NCI-H446 treated with DMSO at 0.1 percent for 48 hours (cell line): Measurements from ENCODE around the gene GABRG1.

Source experiments
- DNase-seq: peaks from one replicate; lab custom pipeline; 2025; lab: John Stamatoyannopoulos, UW

Gene GABRG1

DNA sequence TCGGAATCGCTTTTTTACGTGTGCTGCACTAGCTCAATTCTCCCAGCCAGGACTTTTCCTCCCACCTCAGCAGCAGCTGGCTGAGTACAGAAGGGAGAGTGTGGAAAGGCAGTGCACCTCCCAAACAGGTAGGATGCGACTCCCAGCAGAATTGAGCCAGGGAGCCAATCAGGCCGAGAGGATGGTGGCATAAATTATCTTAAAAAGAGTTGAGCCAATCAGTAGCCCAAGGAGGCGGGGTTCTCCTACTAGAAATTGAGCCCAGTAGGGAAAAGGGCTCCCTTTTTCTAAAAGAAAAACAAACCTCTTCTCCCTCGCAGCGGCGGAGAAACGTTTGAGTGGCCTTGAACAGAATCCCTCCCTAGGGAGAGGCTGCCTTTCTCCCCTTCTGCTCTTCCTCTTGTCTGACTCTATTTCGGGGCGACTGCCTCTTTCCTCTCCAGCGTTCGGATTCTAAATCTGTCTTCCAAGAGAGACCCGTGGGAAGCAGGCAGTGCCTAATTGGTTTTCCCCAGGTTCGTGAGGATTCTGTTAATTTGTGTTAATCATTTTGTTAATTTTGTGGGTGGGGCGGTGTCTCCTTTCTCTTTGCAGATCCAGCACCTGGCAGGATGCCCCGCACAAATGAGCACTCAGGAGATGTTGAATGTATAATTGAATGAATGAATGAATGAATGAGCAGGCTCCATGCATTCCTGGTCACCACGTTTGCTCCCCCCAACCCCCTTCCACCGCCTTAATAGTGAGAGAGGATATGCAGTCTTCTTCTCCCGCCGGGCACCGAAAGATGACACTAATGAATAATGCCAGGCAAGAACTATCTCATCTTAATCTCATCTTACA, at the start of gene GABRG1:
Gene GABRG1 (minus strand): TSS at position 142 of the 843 bp plus-strand sequence. CDS start 141 bp downstream, at position 1.
- DNase-seq, result no peak

- no peak for DNase-seq
Measured at GRCh38 chr4:46146993-46147392, 23.1 kb upstream of the GABRG1 start.

- no peak for DNase-seq
Measured at GRCh38 chr4:46131498-46132057, 7.7 kb upstream of the GABRG1 start.

GRCh38 chr4:46124773-46125413, 1.0 kb upstream of the GABRG1 start:
- DNase-seq, result no peak

GRCh38 chr4:46081674-46082073, 42.2 kb downstream of the GABRG1 start:
- DNase-seq, result no peak

GRCh38 chr4:46081248-46081647, 42.6 kb downstream of the GABRG1 start:
- DNase-seq, result no peak

DNA sequence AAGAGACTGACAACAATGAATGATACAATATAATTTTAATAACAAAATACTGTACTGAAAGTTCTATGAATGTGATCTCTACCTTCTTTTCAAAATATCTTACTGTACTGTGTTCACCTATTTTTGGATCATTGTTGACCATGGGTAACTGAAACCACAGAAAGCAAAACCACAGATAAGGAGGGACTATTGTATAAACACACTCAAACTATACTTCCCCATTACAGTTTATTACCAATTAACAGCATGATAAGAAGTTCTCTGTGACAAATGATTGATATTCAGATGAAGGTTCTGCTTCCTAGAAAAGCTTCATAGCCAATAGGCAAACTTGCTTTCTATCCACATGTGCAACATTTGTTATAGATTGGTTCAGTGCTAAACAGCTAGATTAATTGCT, 50.1 kb downstream of the GABRG1 start:
- DNase-seq, result no peak

DNA sequence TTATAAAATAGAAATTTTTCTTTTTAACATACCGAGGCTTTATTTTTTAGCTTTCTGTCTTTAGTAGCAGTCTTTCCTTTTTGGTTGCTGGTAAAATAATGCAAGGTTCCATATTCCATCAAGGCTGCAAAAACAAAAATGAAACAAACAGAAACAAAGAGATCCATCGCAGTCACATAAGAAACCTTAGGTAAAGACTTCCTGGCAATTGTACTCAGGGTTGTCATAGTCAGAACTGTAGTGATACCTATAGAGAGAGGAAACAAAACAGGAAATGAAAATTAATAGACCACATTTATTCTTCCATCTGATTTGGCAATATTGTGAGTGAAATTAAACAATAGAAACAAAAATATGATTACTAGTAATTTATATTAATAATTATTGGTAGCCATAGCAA, 72.5 kb downstream of the GABRG1 start:
- DNase-seq, result no peak

DNA sequence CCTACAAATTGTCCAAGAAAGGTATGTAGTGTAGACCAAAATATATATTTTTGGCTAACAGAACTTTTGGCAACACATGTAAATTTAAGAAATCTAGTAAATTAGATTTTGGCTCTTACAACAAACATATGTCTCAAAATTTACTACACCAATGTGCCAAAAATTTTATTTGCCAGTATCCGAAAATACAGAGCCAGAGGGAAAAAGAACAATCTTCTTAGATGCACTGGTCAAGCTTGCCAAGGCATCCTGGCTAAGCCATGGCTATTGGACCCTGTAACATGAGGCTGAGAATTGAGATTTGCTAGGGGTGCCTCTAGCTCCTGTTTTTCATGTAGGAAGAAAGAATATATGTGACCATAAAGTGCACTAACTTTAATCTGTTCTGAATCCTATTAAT, 91.8 kb downstream of the GABRG1 start:
- peak; percentile 94 for DNase-seq

GRCh38 chr4:46016306-46016705, 107.5 kb downstream of the GABRG1 start:
- no peak for DNase-seq

DNA sequence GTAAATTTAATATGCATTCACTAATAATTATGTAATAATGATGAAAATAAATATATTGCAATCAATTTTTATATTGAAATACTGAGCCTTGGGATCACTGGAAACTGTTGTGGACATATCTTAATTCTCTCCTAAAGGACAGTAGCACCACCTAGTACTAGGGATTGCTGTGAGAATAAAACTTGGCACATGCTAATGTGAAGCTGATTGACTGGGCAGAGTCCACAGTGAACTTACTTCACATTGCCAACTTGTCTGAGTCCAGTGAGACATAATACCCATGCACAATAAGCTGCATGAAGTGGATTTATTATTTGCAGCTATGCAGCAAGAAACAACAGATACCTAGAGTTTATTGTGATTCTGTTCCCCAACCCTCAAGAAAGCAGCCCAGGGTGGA, 131.1 kb downstream of the GABRG1 start:
- DNase-seq, result no peak

DNA sequence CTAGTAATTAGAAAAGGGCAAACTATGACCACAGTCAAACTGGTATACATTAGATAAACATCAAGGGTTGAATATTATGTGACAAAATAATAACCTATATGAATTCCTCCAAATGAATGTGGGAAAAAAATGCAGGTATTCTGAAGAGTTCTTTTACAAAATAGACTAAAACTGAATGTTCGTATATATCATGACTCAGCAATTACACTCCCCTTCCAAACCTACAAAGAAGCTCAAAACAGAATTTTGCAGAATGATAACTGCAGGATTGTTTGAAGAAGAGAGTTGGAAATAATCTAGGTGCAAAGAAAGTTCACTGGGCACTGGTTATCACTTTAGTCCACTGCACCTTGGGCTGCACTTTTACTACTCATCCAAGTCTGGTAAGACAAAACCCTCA, 134.1 kb downstream of the GABRG1 start:
- DNase-seq, result no peak

- no peak for DNase-seq
Measured at GRCh38 chr4:45987858-45988257, 136.0 kb downstream of the GABRG1 start.
